GM10847 (cell line): ENCODE results near the gene HID1.

Experiments
- POLR2A ChIP-seq: IDR thresholded peaks from 2 replicates; pipeline ENCODE4 v1.6.1; 2011; ENCODE audit not compliant: insufficient read length; ENCODE audit errors: extremely low read depth

HID1 gene

GRCh38 chr17:74904687-74905409 lies 67.7 kb downstream of the HID1 start:
- TF ChIP-seq POLR2A: no peak

- no peak for TF ChIP-seq POLR2A
These were observed 68.9 kb downstream of the HID1 start for GRCh38 chr17:74903671-74904070.

- TF ChIP-seq POLR2A: no peak
These were observed 69.5 kb downstream of the HID1 start for GRCh38 chr17:74903034-74903433.

- no peak for TF ChIP-seq POLR2A
These were observed 71.0 kb downstream of the HID1 start for GRCh38 chr17:74901353-74902135.
